ENCODE data around the gene PUM1.

The PUM1 gene

GRCh38 chr1:31003613-31004230 lies 61.8 kb downstream of the PUM1 start:
- H3K4me3 ChIP-seq (ENCODE audit: low read depth, low read length): no peak overlapping the region
- peaks cover 7% of the 10 kb centered on the region for H3K4me1 ChIP-seq (ENCODE audit: control insufficient read depth, insufficient read depth, low read length)
- peaks cover 4% of the 10 kb centered on the region for H3K36me3 ChIP-seq (ENCODE audit: control insufficient read depth, insufficient read depth, low read length)
- H3K9me3 ChIP-seq (ENCODE audit: control insufficient read depth, insufficient read depth, low read length): no peaks in the 10 kb centered on the region
- H3K27me3 ChIP-seq (ENCODE audit: control insufficient read depth, insufficient read depth, low read length): no peaks in the 10 kb centered on the region
- H3K9ac ChIP-seq (ENCODE audit: low read depth, low read length): no peak overlapping the region

GRCh38 chr1:31000301-31000700 lies 65.2 kb downstream of the PUM1 start:
- Histone ChIP-seq H3K4me1 (ENCODE audit: control insufficient read depth, insufficient read depth, low read length) (peaks cover 4% of the 10 kb centered on the region), H3K36me3 (ENCODE audit: control insufficient read depth, insufficient read depth, low read length) (peaks cover 4% of the 10 kb centered on the region)

GRCh38 chr1:30998887-30999286 lies 66.6 kb downstream of the PUM1 start:
- no peak overlapping the region for H3K4me3 ChIP-seq (ENCODE audit: low read depth, low read length)
- no peak overlapping the region for H3K9ac ChIP-seq (ENCODE audit: low read depth, low read length)
- peaks cover 4% of the 10 kb centered on the region for H3K4me1 ChIP-seq (ENCODE audit: control insufficient read depth, insufficient read depth, low read length)
- peaks cover 4% of the 10 kb centered on the region for H3K36me3 ChIP-seq (ENCODE audit: control insufficient read depth, insufficient read depth, low read length)
- no peaks in the 10 kb centered on the region for H3K27me3 ChIP-seq (ENCODE audit: control insufficient read depth, insufficient read depth, low read length)
- no peaks in the 10 kb centered on the region for H3K9me3 ChIP-seq (ENCODE audit: control insufficient read depth, insufficient read depth, low read length)

More at GRCh38 chr1:31000301-31000700, 65.2 kb downstream of the PUM1 start:
- Histone ChIP-seq H3K9me3 (ENCODE audit: control insufficient read depth, insufficient read depth, low read length) (no peaks in the 10 kb centered on the region), H3K4me3 (ENCODE audit: low read depth, low read length) (no peak overlapping the region), H3K9ac (ENCODE audit: low read depth, low read length) (no peak overlapping the region), H3K27me3 (ENCODE audit: control insufficient read depth, insufficient read depth, low read length) (no peaks in the 10 kb centered on the region)

- H3K27me3 ChIP-seq (ENCODE audit: control insufficient read depth, insufficient read depth, low read length): no peaks in the 10 kb centered on the region
- no peak overlapping the region for H3K4me3 ChIP-seq (ENCODE audit: low read depth, low read length)
- peaks cover 4% of the 10 kb centered on the region for H3K36me3 ChIP-seq (ENCODE audit: control insufficient read depth, insufficient read depth, low read length)
Measured at GRCh38 chr1:30998171-30998570, 67.3 kb downstream of the PUM1 start.

GRCh38 chr1:30997463-30998057 lies 68.0 kb downstream of the PUM1 start:
- Histone ChIP-seq H3K4me1 (ENCODE audit: control insufficient read depth, insufficient read depth, low read length) (peaks cover 4% of the 10 kb centered on the region), H3K27me3 (ENCODE audit: control insufficient read depth, insufficient read depth, low read length) (no peaks in the 10 kb centered on the region), H3K36me3 (ENCODE audit: control insufficient read depth, insufficient read depth, low read length) (no peaks in the 10 kb centered on the region), H3K9me3 (ENCODE audit: control insufficient read depth, insufficient read depth, low read length) (no peaks in the 10 kb centered on the region), H3K4me3 (ENCODE audit: low read depth, low read length) (no peak overlapping the region), H3K9ac (ENCODE audit: low read depth, low read length) (no peak overlapping the region)

More at GRCh38 chr1:30998171-30998570, 67.3 kb downstream of the PUM1 start:
- Histone ChIP-seq H3K9ac (ENCODE audit: low read depth, low read length) (no peak overlapping the region), H3K4me1 (ENCODE audit: control insufficient read depth, insufficient read depth, low read length) (peaks cover 4% of the 10 kb centered on the region), H3K9me3 (ENCODE audit: control insufficient read depth, insufficient read depth, low read length) (no peaks in the 10 kb centered on the region)

GRCh38 chr1:30995990-30996612 lies 69.4 kb downstream of the PUM1 start:
- no peaks in the 10 kb centered on the region for H3K27me3 ChIP-seq (ENCODE audit: control insufficient read depth, insufficient read depth, low read length)
- H3K36me3 ChIP-seq (ENCODE audit: control insufficient read depth, insufficient read depth, low read length): no peaks in the 10 kb centered on the region
- no peak overlapping the region for H3K4me3 ChIP-seq (ENCODE audit: low read depth, low read length)
- H3K4me1 ChIP-seq (ENCODE audit: control insufficient read depth, insufficient read depth, low read length): peaks cover 4% of the 10 kb centered on the region
- no peaks in the 10 kb centered on the region for H3K9me3 ChIP-seq (ENCODE audit: control insufficient read depth, insufficient read depth, low read length)
- no peak overlapping the region for H3K9ac ChIP-seq (ENCODE audit: low read depth, low read length)

GRCh38 chr1:30991862-30992606 lies 73.5 kb downstream of the PUM1 start:
- Histone ChIP-seq H3K9me3 (ENCODE audit: control insufficient read depth, insufficient read depth, low read length) (no peaks in the 10 kb centered on the region), H3K4me1 (ENCODE audit: control insufficient read depth, insufficient read depth, low read length) (no peaks in the 10 kb centered on the region), H3K36me3 (ENCODE audit: control insufficient read depth, insufficient read depth, low read length) (no peaks in the 10 kb centered on the region), H3K4me3 (ENCODE audit: low read depth, low read length) (no peak overlapping the region), H3K27me3 (ENCODE audit: control insufficient read depth, insufficient read depth, low read length) (no peaks in the 10 kb centered on the region), H3K9ac (ENCODE audit: low read depth, low read length) (no peak overlapping the region)

- no peaks in the 10 kb centered on the region for H3K36me3 ChIP-seq (ENCODE audit: control insufficient read depth, insufficient read depth, low read length)
- H3K4me1 ChIP-seq (ENCODE audit: control insufficient read depth, insufficient read depth, low read length): peaks cover 1% of the 10 kb centered on the region
- H3K4me3 ChIP-seq (ENCODE audit: low read depth, low read length): no peak overlapping the region
- H3K9me3 ChIP-seq (ENCODE audit: control insufficient read depth, insufficient read depth, low read length): no peaks in the 10 kb centered on the region
- H3K9ac ChIP-seq (ENCODE audit: low read depth, low read length): no peak overlapping the region
- H3K27me3 ChIP-seq (ENCODE audit: control insufficient read depth, insufficient read depth, low read length): no peaks in the 10 kb centered on the region
Measured at GRCh38 chr1:30990591-30990990, 74.9 kb downstream of the PUM1 start.

GRCh38 chr1:30988045-30988444 lies 77.5 kb downstream of the PUM1 start:
- Histone ChIP-seq H3K36me3 (ENCODE audit: control insufficient read depth, insufficient read depth, low read length) (no peaks in the 10 kb centered on the region), H3K27me3 (ENCODE audit: control insufficient read depth, insufficient read depth, low read length) (no peaks in the 10 kb centered on the region), H3K4me1 (ENCODE audit: control insufficient read depth, insufficient read depth, low read length) (peaks cover 2% of the 10 kb centered on the region), H3K4me3 (ENCODE audit: low read depth, low read length) (no peak overlapping the region), H3K9me3 (ENCODE audit: control insufficient read depth, insufficient read depth, low read length) (no peaks in the 10 kb centered on the region), H3K9ac (ENCODE audit: low read depth, low read length) (no peak overlapping the region)

- H3K4me3 ChIP-seq (ENCODE audit: low read depth, low read length): no peak overlapping the region
- H3K4me1 ChIP-seq (ENCODE audit: control insufficient read depth, insufficient read depth, low read length): peaks cover 2% of the 10 kb centered on the region
- H3K36me3 ChIP-seq (ENCODE audit: control insufficient read depth, insufficient read depth, low read length): no peaks in the 10 kb centered on the region
- H3K9me3 ChIP-seq (ENCODE audit: control insufficient read depth, insufficient read depth, low read length): no peaks in the 10 kb centered on the region
- no peaks in the 10 kb centered on the region for H3K27me3 ChIP-seq (ENCODE audit: control insufficient read depth, insufficient read depth, low read length)
- no peak overlapping the region for H3K9ac ChIP-seq (ENCODE audit: low read depth, low read length)
Measured at GRCh38 chr1:30986755-30987154, 78.8 kb downstream of the PUM1 start.

- Histone ChIP-seq H3K36me3 (ENCODE audit: control insufficient read depth, insufficient read depth, low read length) (peaks cover under 1% of the 10 kb centered on the region), H3K9ac (ENCODE audit: low read depth, low read length) (no peak overlapping the region), H3K27me3 (ENCODE audit: control insufficient read depth, insufficient read depth, low read length) (no peaks in the 10 kb centered on the region), H3K4me1 (ENCODE audit: control insufficient read depth, insufficient read depth, low read length) (peaks cover 2% of the 10 kb centered on the region), H3K9me3 (ENCODE audit: control insufficient read depth, insufficient read depth, low read length) (no peaks in the 10 kb centered on the region), H3K4me3 (ENCODE audit: low read depth, low read length) (no peak overlapping the region)
Measured at GRCh38 chr1:30984991-30985503, 80.5 kb downstream of the PUM1 start.
